ENCODE measurements around the gene FAM162A.
"Not testable (repeated sequence)": the region's sequence is repeated elsewhere in the genome, so short reads cannot be mapped to it uniquely, and the experiment has no call there.

FAM162A gene

DNA sequence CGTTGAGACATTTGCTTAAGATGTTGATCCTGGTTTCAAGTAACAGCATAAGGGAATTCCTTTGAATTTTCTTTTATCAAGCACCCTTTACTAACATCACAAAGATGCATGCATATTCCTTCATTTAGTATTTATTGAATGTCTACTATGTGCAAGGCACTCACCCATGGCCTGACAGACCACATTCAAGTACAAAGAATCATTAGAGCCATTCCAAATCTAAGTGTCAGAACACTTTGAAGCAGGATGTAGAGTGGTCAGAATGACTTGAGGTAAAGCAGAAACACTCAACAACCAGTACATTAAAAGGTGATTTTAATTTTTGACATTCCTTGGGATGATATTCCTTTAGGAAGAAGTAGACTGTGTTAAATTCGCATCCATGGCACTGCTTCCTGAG, 37.9 kb downstream of the FAM162A start:
- DNase-seq (ENCODE audit: low spot score) = no peak

DNA sequence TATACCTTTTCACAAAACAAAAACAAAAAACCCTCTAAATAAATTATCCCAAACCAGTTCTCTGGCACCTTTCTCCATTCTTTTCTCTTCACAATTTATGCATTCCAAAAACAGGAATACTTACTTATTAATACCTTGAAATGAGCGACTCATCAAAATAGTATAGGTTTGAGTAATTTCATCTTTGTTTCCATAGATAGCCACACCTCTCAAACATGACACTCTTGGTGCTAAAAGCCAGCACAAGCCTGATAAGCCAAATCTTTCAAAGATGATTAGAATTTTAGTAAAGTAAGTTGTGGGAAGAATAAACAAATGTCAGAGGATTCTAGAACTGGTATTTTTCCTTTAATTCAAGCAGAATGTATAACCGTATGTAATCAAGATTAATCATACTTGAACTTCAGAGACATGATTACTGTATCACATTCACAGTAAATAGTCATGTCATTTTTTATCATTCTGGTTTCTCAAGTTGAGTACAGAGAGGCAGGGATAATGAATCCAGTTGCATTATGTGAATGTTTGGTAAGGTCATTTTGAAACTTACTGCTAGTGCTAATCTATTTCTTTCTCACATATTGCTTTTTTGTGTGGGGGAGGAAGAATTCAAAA, 44.0 kb downstream of the FAM162A start:
- DNase-seq (ENCODE audit: low spot score) = no peak

DNA sequence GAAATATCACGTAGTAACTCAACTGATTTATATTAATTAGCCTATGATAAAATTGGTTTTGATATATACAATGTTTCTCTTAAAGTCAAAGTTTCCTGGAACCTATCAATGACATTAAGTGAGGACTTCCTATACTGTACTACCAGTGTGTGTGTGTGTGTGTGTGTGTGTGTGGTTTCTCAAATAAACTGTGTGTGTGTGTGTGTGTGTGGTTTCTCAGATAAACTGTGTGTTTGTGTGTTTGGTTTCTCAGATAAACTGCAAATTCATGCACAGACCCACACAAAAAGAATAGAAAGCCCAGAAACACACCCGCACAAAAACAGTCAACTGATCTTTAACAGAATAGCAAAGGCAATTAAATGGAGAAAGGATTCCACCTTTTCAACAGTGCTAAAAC, 46.4 kb downstream of the FAM162A start:
- no peak for DNase-seq (ENCODE audit: low spot score)

DNA sequence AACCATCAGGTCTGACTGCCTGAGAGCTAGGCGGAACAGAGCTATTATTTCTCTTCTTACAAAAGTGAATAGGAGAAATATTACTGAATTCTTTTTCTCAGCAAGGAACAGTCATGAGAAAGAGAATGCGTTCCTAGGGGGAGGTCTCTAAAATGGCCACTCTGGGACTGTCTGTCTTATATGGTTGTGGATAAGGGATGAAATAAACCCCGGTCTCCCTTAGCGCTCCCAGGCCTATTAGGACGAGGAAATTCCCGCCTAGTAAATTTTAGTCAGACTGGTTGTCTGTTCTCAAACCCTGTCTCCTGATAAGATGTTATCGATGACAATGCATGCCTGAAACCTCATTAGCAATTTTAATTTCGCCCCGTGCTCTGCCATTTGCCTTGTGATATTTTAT, 52.0 kb downstream of the FAM162A start:
- no peak for DNase-seq (ENCODE audit: low spot score)

DNA sequence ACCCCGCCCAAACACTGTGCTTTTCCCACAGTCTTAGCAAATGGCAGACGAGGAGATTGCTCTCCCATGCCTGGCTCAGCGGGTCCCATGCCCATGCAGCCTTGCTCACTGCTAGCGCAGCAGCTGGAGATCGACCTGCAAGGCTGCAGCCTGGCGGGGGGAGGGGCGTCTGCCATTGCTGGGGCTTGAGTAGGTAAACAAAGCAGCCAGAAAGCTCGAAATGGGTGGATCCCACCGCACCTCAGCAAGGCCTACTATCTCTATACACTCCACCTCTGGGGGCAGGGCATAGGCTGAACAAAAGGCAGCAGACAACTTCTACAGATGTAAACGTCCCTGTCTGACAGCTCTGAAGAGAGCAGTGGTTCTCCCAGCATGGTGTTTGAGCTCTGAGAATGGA, 59.1 kb downstream of the FAM162A start:
- no peak for DNase-seq (ENCODE audit: low spot score)

DNA sequence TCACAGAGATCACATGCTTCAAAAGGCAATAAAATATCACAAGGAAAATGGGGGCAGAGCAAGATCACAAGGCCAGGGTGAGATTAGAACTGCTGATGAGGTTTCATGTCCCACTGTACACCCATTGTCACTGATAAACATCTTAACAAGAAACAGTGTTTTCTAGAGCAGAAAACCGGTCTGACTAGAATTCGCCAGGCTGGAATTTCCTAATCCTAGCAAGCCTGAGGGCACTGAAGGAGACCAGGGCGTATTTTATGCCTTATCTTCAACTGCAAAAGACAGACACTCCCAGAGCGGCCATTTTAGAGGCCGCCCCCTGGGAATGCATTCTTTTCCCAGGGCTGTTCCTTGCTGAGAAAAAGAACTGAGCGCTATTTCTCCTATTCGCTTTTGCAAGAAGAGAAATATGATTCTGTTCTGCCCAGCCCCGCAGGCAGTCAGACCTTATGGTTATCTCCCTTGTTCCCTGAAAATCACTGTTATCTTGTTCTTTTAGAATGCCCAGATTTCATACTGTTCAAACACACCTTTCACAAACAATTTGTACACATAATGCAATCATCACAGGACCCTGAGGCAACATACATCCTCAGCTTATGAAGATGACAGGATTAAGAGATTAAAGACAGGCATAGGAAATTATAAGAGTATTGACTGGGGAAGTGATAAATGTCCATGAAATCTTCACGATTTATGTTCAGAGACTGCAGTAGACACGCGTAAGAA, 59.9 kb downstream of the FAM162A start:
- not testable (repeated sequence) for DNase-seq (ENCODE audit: low spot score)

DNA sequence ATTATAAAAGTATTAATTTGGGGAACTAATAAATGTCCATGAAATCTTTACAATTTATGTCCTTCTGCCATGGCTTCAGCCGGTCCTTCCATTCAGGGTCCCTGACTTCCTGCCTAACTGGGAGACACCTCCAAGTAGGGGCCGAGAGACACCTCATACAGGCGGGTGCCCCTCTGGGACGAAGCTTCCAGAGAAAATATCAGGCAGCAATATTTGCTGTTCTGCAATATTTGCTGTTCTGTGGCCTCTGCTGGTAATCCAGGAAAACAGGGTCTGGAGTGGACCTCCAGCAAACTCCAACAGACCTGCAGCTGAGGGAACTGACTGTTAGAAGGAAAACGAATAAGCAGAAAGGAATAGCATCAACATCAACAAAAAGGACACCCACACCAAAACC, 60.5 kb downstream of the FAM162A start:
- DNase-seq (ENCODE audit: low spot score) = not testable (repeated sequence)

DNA sequence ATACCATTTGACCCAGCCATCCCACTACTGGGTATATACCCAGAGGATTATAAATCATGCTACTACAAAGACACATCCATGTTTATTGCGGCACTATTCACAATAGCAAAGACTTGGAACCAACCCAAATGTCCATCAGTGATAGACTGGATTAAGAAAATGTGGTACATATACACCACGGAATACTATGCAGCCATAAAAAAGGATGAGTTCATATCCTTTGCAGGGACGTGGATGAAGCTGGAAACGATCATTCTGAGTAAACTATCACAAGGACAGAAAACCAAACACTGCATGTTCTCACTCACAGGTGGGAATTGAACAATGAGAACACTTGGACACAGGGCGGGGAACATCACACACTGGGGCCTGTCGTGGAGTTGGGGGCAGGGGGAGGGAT, 64.2 kb downstream of the FAM162A start:
- not testable (repeated sequence) for DNase-seq (ENCODE audit: low spot score)

DNA sequence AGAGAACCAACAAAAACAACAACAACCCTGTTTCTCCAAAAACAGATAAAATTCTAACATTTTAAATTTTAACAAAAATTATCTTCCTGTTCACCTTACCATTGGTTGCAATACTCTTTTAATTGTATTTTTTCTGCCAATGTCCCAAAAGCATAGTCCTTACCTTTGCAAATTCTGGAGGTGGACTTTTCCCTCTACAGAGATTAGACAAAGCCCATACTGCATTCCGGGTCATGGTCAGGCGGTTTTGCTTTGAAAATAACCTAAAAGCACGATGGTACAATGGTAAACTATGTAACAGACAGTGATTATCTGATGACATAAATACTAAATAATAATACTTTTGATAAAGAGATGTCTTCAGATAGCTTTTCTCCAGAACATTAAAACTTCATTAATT, 67.4 kb downstream of the FAM162A start:
- no peak for DNase-seq (ENCODE audit: low spot score)

DNA sequence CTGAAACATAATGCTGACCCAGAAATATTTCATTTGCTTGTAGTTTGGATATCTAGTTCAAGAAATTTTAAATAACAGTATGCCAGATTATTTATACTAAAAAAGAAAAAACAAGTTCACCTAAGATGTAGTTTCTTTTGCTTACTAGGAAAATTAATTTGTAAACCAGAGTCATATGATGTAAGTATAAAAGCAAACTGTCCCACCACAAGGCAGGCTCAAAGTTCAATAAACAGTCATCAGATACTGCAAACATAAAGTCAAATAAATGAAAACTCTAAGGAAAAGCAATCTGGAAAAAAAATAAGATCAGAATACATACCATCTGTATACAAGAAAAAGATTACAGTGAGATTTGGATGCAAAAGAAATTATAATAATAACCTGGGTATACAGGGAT, 72.1 kb downstream of the FAM162A start:
- DNase-seq (ENCODE audit: low spot score) = no peak

DNA sequence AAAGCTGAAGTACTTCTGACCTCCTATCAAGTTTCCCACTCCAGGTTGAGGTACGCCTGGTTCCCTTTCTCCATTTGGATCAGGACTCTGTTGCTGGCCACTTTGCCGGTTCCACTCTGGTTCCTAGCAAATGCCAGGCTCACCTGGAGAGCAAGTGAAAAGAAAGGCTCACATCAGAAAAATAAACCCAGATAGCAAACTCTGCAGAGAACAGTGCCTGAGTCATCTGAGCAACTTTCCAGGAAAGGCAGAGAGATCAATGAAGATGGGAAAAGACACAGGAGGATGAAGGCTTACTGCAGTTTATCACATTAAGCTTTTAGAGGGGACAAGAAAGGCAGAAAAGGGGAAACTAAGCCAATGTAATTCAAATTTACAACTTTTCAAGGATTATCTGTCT, 73.7 kb downstream of the FAM162A start:
- DNase-seq (ENCODE audit: low spot score) = no peak

DNA sequence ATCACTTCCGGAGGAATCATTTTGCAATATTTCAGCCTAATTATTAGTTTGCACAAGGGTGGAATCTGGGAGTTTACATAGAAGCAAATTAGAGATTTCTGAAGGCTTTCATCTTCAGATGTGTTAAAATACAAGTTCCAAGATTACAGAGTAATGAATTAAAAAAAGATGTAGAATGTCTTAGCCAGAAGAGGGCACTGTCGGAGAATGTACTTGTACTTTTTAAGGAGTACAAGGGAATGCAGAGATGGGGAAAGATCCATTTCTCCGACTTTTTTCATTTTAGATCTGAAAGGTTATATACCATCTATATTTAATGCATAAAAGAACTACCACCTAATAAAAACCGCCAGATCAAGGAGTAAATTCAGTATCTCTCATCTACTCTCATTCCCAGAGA, 75.0 kb downstream of the FAM162A start:
- no peak for DNase-seq (ENCODE audit: low spot score)

DNA sequence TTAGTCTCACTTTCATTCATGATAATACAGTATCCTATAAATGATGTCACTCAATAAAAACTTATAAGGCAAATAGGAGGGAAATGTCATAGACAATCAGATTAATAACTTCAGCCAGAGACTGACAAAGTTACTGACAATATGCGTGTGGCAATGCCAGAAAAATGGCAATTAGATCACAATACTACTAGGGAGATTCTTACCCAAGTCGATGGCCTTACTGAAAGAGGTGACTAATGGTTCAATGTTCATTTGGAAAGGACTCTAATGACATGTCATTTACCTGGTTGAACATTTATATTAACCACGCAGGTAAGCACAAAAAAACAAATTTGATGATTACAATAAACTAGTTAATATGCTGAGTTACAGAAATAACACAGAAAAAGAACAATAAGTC, 77.8 kb downstream of the FAM162A start:
- DNase-seq (ENCODE audit: low spot score) = no peak
